ENCODE measurements around the gene AOC3. TPM values are rescaled to one million over a fixed set of nuclear protein-coding genes. Genes with fewer than 3 reads are reported as not detected.

The AOC3 gene
- total and polyA plus RNA-seq, 2 of the 13 experiments (the other 11 are each of a cell fraction or from before 2014, with no cell fraction given), result 8.7 to 51.7 TPM

DNA sequence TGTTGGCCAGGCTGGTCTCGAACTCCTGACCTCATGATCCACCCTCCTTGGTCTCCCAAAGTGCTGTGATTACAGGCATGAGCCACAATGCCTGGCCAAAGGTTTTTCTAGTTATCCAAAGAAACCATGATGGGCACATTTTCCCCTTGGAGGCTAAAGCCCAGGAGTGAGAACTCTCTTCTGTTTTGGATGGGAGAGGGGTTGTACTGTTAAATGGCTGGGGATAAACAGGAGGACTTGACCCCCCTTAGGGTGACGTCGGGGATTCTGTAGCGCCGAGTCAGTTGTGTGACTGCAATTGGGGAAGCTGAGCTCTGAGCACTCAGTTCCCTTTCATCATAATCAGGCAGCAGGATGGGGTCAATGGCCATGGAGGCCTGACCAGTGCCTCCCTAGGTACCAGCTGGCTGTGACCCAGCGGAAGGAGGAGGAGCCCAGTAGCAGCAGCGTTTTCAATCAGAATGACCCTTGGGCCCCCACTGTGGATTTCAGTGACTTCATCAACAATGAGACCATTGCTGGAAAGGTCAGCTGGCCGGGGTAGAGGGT lies 4.1 kb downstream of the AOC3 start (continued):
- TF ChIP-seq NR3C1 (CRISPR knock-in tag; IDR thresholded peaks at IDR 0.05), result no peak
- no peak for TF ChIP-seq BCL3 (CRISPR knock-in tag; IDR thresholded peaks at IDR 0.05)
- no peak for TF ChIP-seq ZNF703 (CRISPR knock-in tag; IDR thresholded peaks at IDR 0.05; ENCODE audit: borderline replicate concordance)
- 0 out of 2 replicates have a peak, but pooled peaks have one; percentile 44 for TF ChIP-seq ZNF431 (CRISPR knock-in tag; IDR thresholded peaks at IDR 0.05; ENCODE audit: borderline replicate concordance, low read depth)
- TF ChIP-seq ZNF883 (CRISPR knock-in tag; IDR thresholded peaks at IDR 0.05; ENCODE audit: not compliant biosample characterization), result no peak
- TF ChIP-seq RXRB (CRISPR knock-in tag; IDR thresholded peaks at IDR 0.05; ENCODE audit: borderline replicate concordance), result peak; percentile 90
- TF ChIP-seq ELF4 (CRISPR knock-in tag; IDR thresholded peaks at IDR 0.05; ENCODE audit: borderline replicate concordance), result peak; percentile 67
- TF ChIP-seq GZF1 (CRISPR knock-in tag; IDR thresholded peaks at IDR 0.05), result no peak
- no peak for TF ChIP-seq SETDB1 (CRISPR knock-in tag; IDR thresholded peaks at IDR 0.05; ENCODE audit: borderline replicate concordance)
- no peak for TF ChIP-seq ZNF430 (CRISPR knock-in tag; IDR thresholded peaks at IDR 0.05)
- peak; percentile 66; the same call in 1 of the 2 replicates for TF ChIP-seq ADNP (CRISPR knock-in tag; IDR thresholded peaks at IDR 0.05)
- no peak for TF ChIP-seq ZBTB8A (CRISPR knock-in tag; IDR thresholded peaks at IDR 0.05; ENCODE audit: borderline replicate concordance, low read depth)
- TF ChIP-seq HIVEP1 (CRISPR knock-in tag; IDR thresholded peaks at IDR 0.05), result peak; percentile 62; the same call in 1 of the 2 replicates
- no peak for TF ChIP-seq ZNF552 (CRISPR knock-in tag; IDR thresholded peaks at IDR 0.05; ENCODE audit: borderline replicate concordance)
- no peak for TF ChIP-seq ZNF720 (CRISPR knock-in tag; IDR thresholded peaks at IDR 0.05)
- no peak; the same call in 1 of the 2 replicates for TF ChIP-seq KDM2A (CRISPR knock-in tag; IDR thresholded peaks at IDR 0.05; ENCODE audit: borderline replicate concordance, low read depth)
- TF ChIP-seq SRSF4 (IDR thresholded peaks at IDR 0.05; ENCODE audit: low read depth, low read length, poor library complexity, severe bottlenecking), result no peak
- no peak for TF ChIP-seq TRIM24 (CRISPR knock-in tag; IDR thresholded peaks at IDR 0.05)
- no peak for TF ChIP-seq ZNF225 (CRISPR knock-in tag; IDR thresholded peaks at IDR 0.05)
- no peak for TF ChIP-seq TBX3 (IDR thresholded peaks at IDR 0.05; ENCODE audit: borderline replicate concordance)
- no peak for TF ChIP-seq SP140L (CRISPR knock-in tag; IDR thresholded peaks at IDR 0.05; ENCODE audit: borderline replicate concordance)
- TF ChIP-seq ZNF891 (CRISPR knock-in tag; IDR thresholded peaks at IDR 0.05), result peak; percentile 64; the same call in 1 of the 2 replicates
- 0 out of 2 replicates have a peak, but pooled peaks have one; percentile 67 for TF ChIP-seq REPIN1 (CRISPR knock-in tag; IDR thresholded peaks at IDR 0.05; ENCODE audit: borderline replicate concordance, low read depth)
- TF ChIP-seq, protein P1, sequence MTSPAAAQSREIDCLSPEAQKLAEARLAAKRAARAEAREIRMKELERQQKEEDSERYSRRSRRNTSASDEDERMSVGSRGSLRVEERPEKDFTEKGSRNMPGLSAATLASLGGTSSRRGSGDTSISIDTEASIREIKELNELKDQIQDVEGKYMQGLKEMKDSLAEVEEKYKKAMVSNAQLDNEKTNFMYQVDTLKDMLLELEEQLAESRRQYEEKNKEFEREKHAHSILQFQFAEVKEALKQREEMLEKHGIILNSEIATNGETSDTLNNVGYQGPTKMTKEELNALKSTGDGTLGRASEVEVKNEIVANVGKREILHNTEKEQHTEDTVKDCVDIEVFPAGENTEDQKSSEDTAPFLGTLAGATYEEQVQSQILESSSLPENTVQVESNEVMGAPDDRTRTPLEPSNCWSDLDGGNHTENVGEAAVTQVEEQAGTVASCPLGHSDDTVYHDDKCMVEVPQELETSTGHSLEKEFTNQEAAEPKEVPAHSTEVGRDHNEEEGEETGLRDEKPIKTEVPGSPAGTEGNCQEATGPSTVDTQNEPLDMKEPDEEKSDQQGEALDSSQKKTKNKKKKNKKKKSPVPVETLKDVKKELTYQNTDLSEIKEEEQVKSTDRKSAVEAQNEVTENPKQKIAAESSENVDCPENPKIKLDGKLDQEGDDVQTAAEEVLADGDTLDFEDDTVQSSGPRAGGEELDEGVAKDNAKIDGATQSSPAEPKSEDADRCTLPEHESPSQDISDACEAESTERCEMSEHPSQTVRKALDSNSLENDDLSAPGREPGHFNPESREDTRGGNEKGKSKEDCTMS (CRISPR knock-in tag; conservative IDR thresholded peaks at IDR 0.05), result no peak
- no peak for TF ChIP-seq ZNF33A (CRISPR knock-in tag; IDR thresholded peaks at IDR 0.05; ENCODE audit: borderline replicate concordance)
- TF ChIP-seq PLRG1 (conservative IDR thresholded peaks at IDR 0.05), result no peak
- peak; percentile 18 for TF ChIP-seq PHF5A (CRISPR knock-in tag; IDR thresholded peaks at IDR 0.05; ENCODE audit: low read depth, unreplicated experiment)
- TF ChIP-seq ZNF737 (CRISPR knock-in tag; IDR thresholded peaks at IDR 0.05; ENCODE audit: borderline replicate concordance), result no peak

Data from HepG2 (cell line).